ENCODE measurements around the gene RPS6KL1.

RPS6KL1 gene

DNA sequence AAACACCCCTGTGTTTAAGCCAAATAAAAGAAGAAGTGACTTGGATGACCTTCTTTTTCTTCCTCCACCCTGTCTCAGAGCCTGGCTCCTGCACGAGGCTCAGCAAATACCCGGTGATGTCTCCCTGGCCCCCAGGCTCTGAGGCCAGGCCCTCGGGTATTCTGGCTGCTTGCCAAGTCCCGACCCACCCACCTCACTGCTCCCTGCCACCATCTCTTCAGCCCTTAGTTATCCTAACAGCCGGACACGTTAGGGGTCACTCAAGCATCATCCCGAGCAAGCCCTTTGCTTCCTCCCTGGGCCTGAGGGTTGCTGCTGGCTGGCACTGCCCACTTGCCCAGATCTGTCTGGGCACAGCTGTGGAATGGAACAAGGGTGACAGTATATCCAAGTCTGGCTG is 7.2 kb downstream of the RPS6KL1 start:
- Histone ChIP-seq H3K36me3 (ENCODE audit: insufficient read depth, low read depth, low read length) (no peaks in the 10 kb centered on the region), H3K27me3 (ENCODE audit: insufficient read depth, low read length) (no peaks in the 10 kb centered on the region), H3K4me3 (ENCODE audit: low read length) (no peak overlapping the region), H3K9me3 (ENCODE audit: insufficient read depth, low read depth, low read length) (no peaks in the 10 kb centered on the region), H3K9ac (ENCODE audit: low read depth, low read length) (no peak overlapping the region), H3K4me1 (ENCODE audit: insufficient read depth, low read length) (no peaks in the 10 kb centered on the region), H3K27ac (ENCODE audit: low read length) (no peak overlapping the region)

DNA sequence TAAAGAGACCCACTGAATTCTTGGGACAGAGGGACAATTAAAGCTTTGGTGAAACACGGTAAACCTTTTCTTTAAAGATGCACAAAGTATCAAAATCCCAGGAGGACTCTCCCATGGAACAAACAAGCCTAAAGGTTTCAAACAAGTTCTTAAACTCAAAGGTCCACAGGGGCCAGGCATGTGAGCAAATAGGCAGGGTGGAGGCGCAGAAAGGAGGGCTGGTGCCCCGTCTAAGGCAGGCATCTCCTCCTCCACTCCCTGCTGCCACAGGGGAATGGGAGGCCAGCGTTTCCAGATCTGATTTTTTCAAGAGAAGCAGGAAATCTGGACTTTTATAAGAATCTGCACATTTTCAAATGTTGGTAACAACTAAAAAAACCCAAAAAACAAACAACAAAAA is 7.6 kb downstream of the RPS6KL1 start:
- no peaks in the 10 kb centered on the region for H3K27me3 ChIP-seq (ENCODE audit: insufficient read depth, low read length)
- no peak overlapping the region for H3K4me3 ChIP-seq (ENCODE audit: low read length)
- no peak overlapping the region for H3K9ac ChIP-seq (ENCODE audit: low read depth, low read length)
- no peak overlapping the region for H3K27ac ChIP-seq (ENCODE audit: low read length)
- no peaks in the 10 kb centered on the region for H3K4me1 ChIP-seq (ENCODE audit: insufficient read depth, low read length)
- H3K36me3 ChIP-seq (ENCODE audit: insufficient read depth, low read depth, low read length), result no peaks in the 10 kb centered on the region
- no peaks in the 10 kb centered on the region for H3K9me3 ChIP-seq (ENCODE audit: insufficient read depth, low read depth, low read length)

DNA sequence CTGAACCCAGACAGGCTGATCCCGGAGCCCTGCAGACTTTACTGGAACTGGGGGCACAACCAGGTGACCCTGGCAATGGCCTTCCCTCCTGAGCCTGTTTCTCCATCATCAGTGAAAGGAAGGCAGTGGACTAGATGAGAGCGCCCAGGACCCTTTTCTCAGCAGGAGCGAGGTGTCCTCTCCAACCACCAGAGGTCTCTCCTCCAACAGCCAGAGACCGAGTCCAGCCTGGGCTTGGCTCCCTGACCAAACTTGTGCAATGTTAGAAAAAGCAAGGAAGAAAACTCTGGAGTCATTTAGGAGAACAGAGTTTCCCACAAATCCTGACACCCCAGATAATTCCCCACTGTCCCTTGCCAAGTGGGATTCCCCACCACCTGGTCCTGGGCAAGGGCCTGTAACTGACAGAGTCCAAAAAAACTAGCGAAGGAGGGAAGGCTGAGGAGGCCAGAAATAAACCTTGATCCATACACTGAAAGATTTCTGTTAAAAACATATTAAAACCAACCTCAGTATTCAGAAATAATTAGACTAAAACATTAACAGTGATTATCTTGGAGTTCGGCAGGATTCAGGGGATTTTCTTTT is 9.0 kb downstream of the RPS6KL1 start:
- Histone ChIP-seq H3K9me3 (ENCODE audit: insufficient read depth, low read depth, low read length) (no peaks in the 10 kb centered on the region), H3K27me3 (ENCODE audit: insufficient read depth, low read length) (no peaks in the 10 kb centered on the region), H3K4me1 (ENCODE audit: insufficient read depth, low read length) (no peaks in the 10 kb centered on the region), H3K9ac (ENCODE audit: low read depth, low read length) (no peak overlapping the region), H3K27ac (ENCODE audit: low read length) (no peak overlapping the region), H3K4me3 (ENCODE audit: low read length) (no peak overlapping the region), H3K36me3 (ENCODE audit: insufficient read depth, low read depth, low read length) (no peaks in the 10 kb centered on the region)

DNA sequence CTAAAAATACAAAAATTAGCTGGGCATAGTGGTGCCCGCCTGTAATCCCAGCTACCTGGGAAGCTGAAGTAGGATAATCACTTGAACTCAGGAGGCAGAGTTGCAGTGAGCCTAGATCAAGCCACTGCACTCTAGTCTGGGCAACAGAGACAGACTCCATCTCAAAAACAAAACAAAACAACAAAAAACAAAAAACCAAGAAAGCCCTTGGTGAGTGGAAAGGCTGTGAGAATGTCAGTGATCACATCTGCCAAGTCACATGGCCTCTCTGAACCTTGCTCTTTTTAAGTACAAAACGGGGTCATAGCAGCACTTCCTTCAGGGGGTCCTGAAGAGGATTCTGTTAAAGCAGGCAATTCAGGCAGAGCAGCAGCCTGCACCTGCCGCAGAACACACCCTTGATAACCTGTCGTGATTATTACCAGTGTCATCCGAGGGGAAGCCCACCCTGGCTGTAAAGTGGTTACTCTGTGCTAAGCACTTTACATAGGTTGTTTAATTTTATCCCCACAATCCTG is 9.6 kb downstream of the RPS6KL1 start:
- H3K27me3 ChIP-seq (ENCODE audit: insufficient read depth, low read length), result no peaks in the 10 kb centered on the region
- H3K4me1 ChIP-seq (ENCODE audit: insufficient read depth, low read length), result no peaks in the 10 kb centered on the region
- H3K36me3 ChIP-seq (ENCODE audit: insufficient read depth, low read depth, low read length), result no peaks in the 10 kb centered on the region
- no peak overlapping the region for H3K9ac ChIP-seq (ENCODE audit: low read depth, low read length)
- H3K9me3 ChIP-seq (ENCODE audit: insufficient read depth, low read depth, low read length), result no peaks in the 10 kb centered on the region
- H3K27ac ChIP-seq (ENCODE audit: low read length), result no peak overlapping the region
- H3K4me3 ChIP-seq (ENCODE audit: low read length), result no peak overlapping the region

DNA sequence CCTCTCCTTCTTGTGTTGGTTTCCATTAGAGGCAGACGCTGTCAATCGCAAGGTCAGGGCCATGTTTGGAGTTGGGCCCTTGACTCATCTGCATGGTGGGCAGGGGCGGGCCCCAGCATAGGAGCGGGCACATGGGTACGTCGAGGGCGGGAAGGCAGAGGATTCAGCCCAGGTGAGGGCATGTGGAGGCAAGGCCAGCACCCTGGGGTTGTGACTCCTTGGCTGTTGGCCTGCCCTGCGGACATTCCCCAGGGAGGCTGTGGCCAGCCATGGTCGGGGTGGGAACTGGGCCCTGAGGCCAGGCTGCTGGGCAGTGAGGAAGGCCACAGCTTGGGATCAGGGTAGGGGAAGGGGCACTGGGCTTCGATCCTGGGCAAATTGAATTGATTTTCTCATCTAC is 10.3 kb downstream of the RPS6KL1 start:
- no peak overlapping the region for H3K9ac ChIP-seq (ENCODE audit: low read depth, low read length)
- H3K4me1 ChIP-seq (ENCODE audit: insufficient read depth, low read length), result no peaks in the 10 kb centered on the region
- H3K36me3 ChIP-seq (ENCODE audit: insufficient read depth, low read depth, low read length), result no peaks in the 10 kb centered on the region
- H3K27me3 ChIP-seq (ENCODE audit: insufficient read depth, low read length), result no peaks in the 10 kb centered on the region
- no peak overlapping the region for H3K4me3 ChIP-seq (ENCODE audit: low read length)
- H3K27ac ChIP-seq (ENCODE audit: low read length), result no peak overlapping the region
- no peaks in the 10 kb centered on the region for H3K9me3 ChIP-seq (ENCODE audit: insufficient read depth, low read depth, low read length)

DNA sequence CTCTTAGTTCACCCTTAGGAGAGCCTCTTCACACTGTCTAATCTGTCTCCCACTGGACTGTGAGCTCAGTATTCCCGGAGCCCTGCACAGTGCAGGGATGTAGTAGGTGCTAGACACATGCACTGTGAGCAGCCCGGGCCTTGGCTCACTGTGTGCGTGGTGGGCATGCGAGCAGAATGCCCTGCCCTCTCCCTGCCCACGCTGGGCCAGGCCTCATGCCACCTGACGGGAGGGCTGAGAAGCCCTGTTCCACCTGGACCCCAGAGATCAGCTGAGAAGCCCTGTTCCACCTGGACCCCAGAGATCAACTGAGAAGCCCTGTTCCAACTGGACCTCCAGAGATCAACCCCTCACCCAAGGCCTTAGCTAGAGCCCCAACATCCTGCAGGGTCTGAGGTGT is 10.9 kb downstream of the RPS6KL1 start:
- Histone ChIP-seq H3K9me3 (ENCODE audit: insufficient read depth, low read depth, low read length) (no peaks in the 10 kb centered on the region), H3K36me3 (ENCODE audit: insufficient read depth, low read depth, low read length) (no peaks in the 10 kb centered on the region), H3K27ac (ENCODE audit: low read length) (no peak overlapping the region), H3K9ac (ENCODE audit: low read depth, low read length) (no peak overlapping the region), H3K27me3 (ENCODE audit: insufficient read depth, low read length) (no peaks in the 10 kb centered on the region), H3K4me1 (ENCODE audit: insufficient read depth, low read length) (no peaks in the 10 kb centered on the region), H3K4me3 (ENCODE audit: low read length) (no peak overlapping the region)

DNA sequence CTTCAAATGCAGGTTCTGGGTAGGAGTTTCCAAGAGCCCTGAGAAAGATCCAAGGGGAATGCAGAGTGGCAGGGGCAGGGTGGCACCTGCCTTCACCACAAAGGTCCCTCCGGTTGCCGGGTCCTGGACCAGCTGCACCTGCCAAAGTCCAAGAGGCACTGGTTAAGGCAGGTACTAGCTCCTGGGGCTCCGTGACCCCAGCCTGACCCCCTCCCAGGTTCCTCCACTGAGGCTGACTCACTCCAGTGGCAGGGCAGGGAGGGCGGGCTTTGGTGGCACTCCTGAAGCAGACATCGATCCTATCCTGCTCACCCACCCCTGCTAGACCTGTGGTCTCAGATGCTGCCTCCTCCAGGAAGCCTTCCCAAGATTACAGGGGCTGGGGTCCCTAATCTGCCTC is 11.4 kb downstream of the RPS6KL1 start:
- no peak overlapping the region for H3K4me3 ChIP-seq (ENCODE audit: low read length)
- no peaks in the 10 kb centered on the region for H3K27me3 ChIP-seq (ENCODE audit: insufficient read depth, low read length)
- H3K9me3 ChIP-seq (ENCODE audit: insufficient read depth, low read depth, low read length), result no peaks in the 10 kb centered on the region
- peaks cover under 1% of the 10 kb centered on the region; the same call in 1 of the 2 replicates for H3K36me3 ChIP-seq (ENCODE audit: insufficient read depth, low read depth, low read length)
- H3K27ac ChIP-seq (ENCODE audit: low read length), result no peak overlapping the region
- no peaks in the 10 kb centered on the region for H3K4me1 ChIP-seq (ENCODE audit: insufficient read depth, low read length)
- H3K9ac ChIP-seq (ENCODE audit: low read depth, low read length), result no peak overlapping the region

DNA sequence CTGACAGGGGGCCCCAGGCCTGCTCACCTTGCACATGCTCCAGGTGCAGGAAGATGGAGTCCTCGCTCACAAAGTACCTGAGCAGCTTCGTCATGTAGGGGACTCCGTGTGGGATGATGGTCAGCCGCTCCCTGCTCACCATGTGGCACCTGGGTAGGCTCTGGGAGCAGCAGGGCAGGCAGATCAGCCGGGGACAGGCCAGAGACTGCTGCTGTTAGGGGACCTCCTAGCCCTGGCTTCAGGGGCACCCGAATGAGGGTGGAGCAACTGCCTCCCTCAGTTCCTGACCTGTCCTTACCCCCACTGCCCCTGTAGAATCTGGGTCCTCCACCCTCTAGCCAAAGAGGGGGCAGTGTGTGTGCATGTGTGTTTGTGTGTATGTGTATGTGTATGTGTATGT is 11.8 kb downstream of the RPS6KL1 start:
- Histone ChIP-seq H3K9ac (ENCODE audit: low read depth, low read length) (no peak overlapping the region), H3K27ac (ENCODE audit: low read length) (no peak overlapping the region), H3K27me3 (ENCODE audit: insufficient read depth, low read length) (no peaks in the 10 kb centered on the region), H3K9me3 (ENCODE audit: insufficient read depth, low read depth, low read length) (no peaks in the 10 kb centered on the region), H3K36me3 (ENCODE audit: insufficient read depth, low read depth, low read length) (peaks cover 4% of the 10 kb centered on the region), H3K4me3 (ENCODE audit: low read length) (no peak overlapping the region), H3K4me1 (ENCODE audit: insufficient read depth, low read length) (no peaks in the 10 kb centered on the region)

DNA sequence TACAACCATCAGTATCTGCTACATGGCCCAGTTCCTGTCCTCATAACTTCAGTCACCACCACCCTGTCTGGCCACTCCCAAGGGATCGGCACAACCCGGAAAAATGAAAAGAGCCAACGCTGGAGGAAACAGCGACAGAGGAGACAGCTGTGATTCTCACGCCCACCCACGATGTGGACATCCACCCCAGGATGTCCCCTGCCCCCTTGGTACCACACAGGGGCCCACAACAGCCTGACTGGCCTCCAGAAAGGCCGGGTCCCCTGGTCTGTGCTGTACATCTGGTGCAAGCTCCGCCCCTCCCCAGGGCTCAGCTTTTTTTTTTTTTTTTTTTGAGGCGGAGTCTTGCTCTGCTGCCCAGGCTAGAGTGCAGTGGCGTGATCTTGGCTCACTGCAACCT is 12.5 kb downstream of the RPS6KL1 start:
- no peaks in the 10 kb centered on the region for H3K4me1 ChIP-seq (ENCODE audit: insufficient read depth, low read length)
- no peak overlapping the region for H3K27ac ChIP-seq (ENCODE audit: low read length)
- no peak overlapping the region for H3K4me3 ChIP-seq (ENCODE audit: low read length)
- H3K9ac ChIP-seq (ENCODE audit: low read depth, low read length), result no peak overlapping the region
- no peaks in the 10 kb centered on the region for H3K9me3 ChIP-seq (ENCODE audit: insufficient read depth, low read depth, low read length)
- peaks cover 4% of the 10 kb centered on the region for H3K36me3 ChIP-seq (ENCODE audit: insufficient read depth, low read depth, low read length)
- no peaks in the 10 kb centered on the region for H3K27me3 ChIP-seq (ENCODE audit: insufficient read depth, low read length)

DNA sequence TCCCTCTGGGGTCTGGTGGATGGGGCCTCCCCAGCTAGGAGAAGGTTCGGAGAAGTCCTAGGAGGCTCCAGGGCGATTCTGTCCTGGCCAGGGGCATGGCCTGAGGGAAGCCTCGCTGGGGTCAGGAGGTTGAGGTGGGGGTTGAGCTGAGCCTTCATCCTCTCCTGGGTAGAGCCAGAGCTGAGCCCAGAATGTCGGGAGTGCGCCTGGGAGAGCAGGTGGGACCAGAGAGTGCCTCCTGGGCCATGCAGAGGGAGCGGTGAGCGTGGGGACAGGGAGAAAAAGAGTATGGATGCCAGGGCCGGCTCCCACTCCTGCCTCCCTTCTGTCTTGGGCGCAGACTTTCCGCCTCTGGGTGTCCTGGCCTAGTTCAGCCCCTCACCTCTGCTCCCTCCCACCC is 13.1 kb downstream of the RPS6KL1 start:
- Histone ChIP-seq H3K36me3 (ENCODE audit: insufficient read depth, low read depth, low read length) (peaks cover 4% of the 10 kb centered on the region), H3K27me3 (ENCODE audit: insufficient read depth, low read length) (no peaks in the 10 kb centered on the region), H3K27ac (ENCODE audit: low read length) (no peak overlapping the region), H3K9me3 (ENCODE audit: insufficient read depth, low read depth, low read length) (no peaks in the 10 kb centered on the region), H3K4me3 (ENCODE audit: low read length) (no peak overlapping the region), H3K9ac (ENCODE audit: low read depth, low read length) (no peak overlapping the region), H3K4me1 (ENCODE audit: insufficient read depth, low read length) (no peaks in the 10 kb centered on the region)

DNA sequence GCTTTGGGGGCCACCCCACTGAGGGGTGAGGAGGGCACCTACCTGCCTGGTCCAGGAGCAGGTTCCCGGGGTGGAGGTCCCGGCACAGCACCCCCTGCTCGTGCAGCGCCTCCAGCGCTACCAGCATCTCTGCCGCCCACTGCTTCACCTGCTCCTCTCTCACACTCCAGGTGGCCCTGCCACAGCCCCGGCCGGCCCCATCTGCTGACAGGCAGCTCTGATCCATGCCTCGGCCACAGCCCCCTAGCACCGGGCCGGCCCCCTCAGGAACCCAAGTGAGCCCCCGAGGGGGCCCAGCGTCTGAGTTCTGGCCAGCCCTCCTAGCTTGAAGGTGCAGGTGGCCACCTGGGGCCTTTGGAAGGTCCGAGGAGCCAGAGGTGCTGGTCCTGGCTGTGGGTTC is 13.6 kb downstream of the RPS6KL1 start:
- no peak overlapping the region for H3K4me3 ChIP-seq (ENCODE audit: low read length)
- H3K27ac ChIP-seq (ENCODE audit: low read length), result no peak overlapping the region
- H3K36me3 ChIP-seq (ENCODE audit: insufficient read depth, low read depth, low read length), result peaks cover 8% of the 10 kb centered on the region

DNA sequence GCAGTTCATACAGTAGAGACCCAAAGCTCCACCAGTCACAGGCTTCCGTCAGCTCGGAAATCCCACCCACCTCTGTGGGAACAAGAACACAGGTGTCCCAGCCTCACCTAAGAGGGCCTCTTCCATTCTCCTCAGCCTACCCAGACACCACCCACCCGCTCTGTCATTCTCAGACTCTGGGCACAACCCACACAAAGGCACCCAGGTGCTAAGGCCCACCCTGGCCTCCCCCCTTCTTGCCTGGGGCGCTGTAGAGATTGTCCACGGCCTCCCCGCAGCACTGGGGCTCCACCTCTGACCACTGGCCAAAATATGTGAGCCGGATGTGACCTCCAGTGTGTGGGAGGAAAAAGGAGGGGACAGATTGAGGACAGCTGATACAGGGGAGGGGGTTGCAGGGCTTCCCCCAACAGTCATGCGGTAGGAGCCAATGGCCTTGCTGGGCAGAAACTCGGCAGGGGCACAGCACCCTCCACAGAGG is 14.2 kb downstream of the RPS6KL1 start:
- no peaks in the 10 kb centered on the region for H3K4me1 ChIP-seq (ENCODE audit: insufficient read depth, low read length)
- no peaks in the 10 kb centered on the region for H3K27me3 ChIP-seq (ENCODE audit: insufficient read depth, low read length)
- H3K9me3 ChIP-seq (ENCODE audit: insufficient read depth, low read depth, low read length), result no peaks in the 10 kb centered on the region
- peaks cover 14% of the 10 kb centered on the region for H3K36me3 ChIP-seq (ENCODE audit: insufficient read depth, low read depth, low read length)
- no peak overlapping the region for H3K27ac ChIP-seq (ENCODE audit: low read length)
- H3K9ac ChIP-seq (ENCODE audit: low read depth, low read length), result no peak overlapping the region
- H3K4me3 ChIP-seq (ENCODE audit: low read length), result no peak overlapping the region

More for the DNA sequence above, 13.6 kb downstream of the RPS6KL1 start:
- Histone ChIP-seq H3K9me3 (ENCODE audit: insufficient read depth, low read depth, low read length) (no peaks in the 10 kb centered on the region), H3K4me1 (ENCODE audit: insufficient read depth, low read length) (no peaks in the 10 kb centered on the region), H3K9ac (ENCODE audit: low read depth, low read length) (no peak overlapping the region), H3K27me3 (ENCODE audit: insufficient read depth, low read length) (no peaks in the 10 kb centered on the region)
